Body of pancreas (tissue), 4 donors: ENCODE measurements around the gene PCCA.

Experiments
- CTCF ChIP-seq, 7 experiments: fragments of 450-650 bp in 4 of 7; fragments of 200-600 bp in 3 of 7; sonication (generic) in 3 of 7; IDR thresholded peaks; one replicate each; pipeline ENCODE4 v1.5.1; 2016 to 2019; ENCODE audit warnings: antibody characterized with exemption in 7 of 7
- POLR2A ChIP-seq, 3 donors: fragments of 450-650 bp; IDR thresholded peaks; one replicate each; pipeline ENCODE4 v1.6.1; 2016; ENCODE audit warnings: antibody characterized with exemption in 3 of 3, mild to moderate bottlenecking in 2 of 3

DNA sequence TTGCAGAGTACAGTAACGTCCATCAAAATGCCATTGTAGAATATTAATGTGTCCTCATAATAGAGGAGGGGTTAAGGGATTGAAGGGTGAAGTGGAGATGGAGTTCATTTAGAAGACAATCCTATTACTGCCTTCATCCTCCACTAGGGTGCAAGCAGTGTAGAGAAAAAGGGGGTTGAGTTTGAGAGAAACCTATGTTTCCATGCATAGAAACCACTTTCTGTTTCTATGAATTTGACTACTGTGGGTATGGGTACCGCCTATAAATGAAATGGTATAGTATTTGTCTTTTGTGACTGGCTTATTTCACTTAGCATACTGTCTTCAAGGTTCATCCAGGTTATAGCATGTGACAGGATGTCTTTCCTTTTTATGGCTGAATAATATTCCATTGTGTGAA is 343.7 kb downstream of the PCCA start:
- no peak for TF ChIP-seq CTCF (IDR thresholded peaks at IDR 0.05)
- no peak for TF ChIP-seq POLR2A (IDR thresholded peaks at IDR 0.05)
